Heart right ventricle (tissue), 16 donors: ENCODE measurements around the gene PTPRN2. TPM values are rescaled to one million over a fixed set of nuclear protein-coding genes. Genes with fewer than 3 reads are reported as not detected.

Source experiments
- ATAC-seq, 8 donors: fragments of 200-7000 bp; cut with Tn5 transposase; one replicate each; pipeline ENCODE4 v1.9.1; 2020; ENCODE audit warnings: mild to moderate bottlenecking in 8 of 8, moderate library complexity in 8 of 8, moderate number of reproducible peaks in 1 of 8
- DNase-seq, 2 donors: peaks; one replicate each; pipeline ENCODE4 v3.0.0-alpha.2; 2020
- H3K27ac ChIP-seq, 10 donors: fragments of 200-600 bp; sonication (generic) in 2 of 10; one replicate each; pipeline versions ENCODE4 v1.5.0 to v1.8.0; 2020 to 2022; ENCODE audit warnings: mild to moderate bottlenecking in 3 of 10
- H3K27me3 ChIP-seq, 7 donors: fragments of 200-600 bp; one replicate each; pipeline ENCODE4 v1.8.0; 2021 to 2022; ENCODE audit warnings: mild to moderate bottlenecking in 2 of 7
- H3K36me3 ChIP-seq, 9 donors: fragments of 200-600 bp; sonication (generic) in 1 of 9; one replicate each; pipeline versions ENCODE4 v1.5.0 to v1.8.0; 2020 to 2022; ENCODE audit warnings: mild to moderate bottlenecking in 2 of 9
- H3K4me1 ChIP-seq, 9 donors: fragments of 200-600 bp; sonication (generic) in 1 of 9; one replicate each; pipeline versions ENCODE4 v1.5.0 to v1.8.0; 2020 to 2022; ENCODE audit warnings: mild to moderate bottlenecking in 4 of 9
- H3K4me3 ChIP-seq, 10 donors: fragments of 200-600 bp; sonication (generic) in 2 of 10; one replicate each; pipeline versions ENCODE4 v1.5.0 to v1.8.0; 2020 to 2022; ENCODE audit warnings: mild to moderate bottlenecking in 7 of 10, moderate library complexity in 2 of 10
- H3K9me3 ChIP-seq, 11 donors: fragments of 200-600 bp in 10 of 11; sonication (generic) in 2 of 11; one replicate each; pipeline versions ENCODE4 v1.5.0 to v1.8.0; 2013 to 2022; ENCODE audit warnings: mild to moderate bottlenecking in 2 of 11, control low read depth in 1 of 11, moderate library complexity in 1 of 11
- CTCF ChIP-seq, 9 donors: fragments of 200-600 bp; sonication (generic) in 2 of 9; IDR thresholded peaks; one replicate each; pipeline versions ENCODE4 v1.5.0 to v1.8.0; 2021 to 2022; ENCODE audit warnings: antibody characterized with exemption in 9 of 9, mild to moderate bottlenecking in 5 of 9, moderate library complexity in 1 of 9
- WGBS, 2 donors: extraction: QIAGEN DNeasy Blood & Tissue Kit; methylation state at CpG; one replicate each; pipeline ENCODE4 v1.1.7; 2013; ENCODE audit warnings: inconsistent platforms in 1 of 2; 5-methylcytosine and 5-hydroxymethylcytosine counted together
- intact Hi-C, 10 donors: fragments of 100-400 bp; cut with DNase I; formaldehyde crosslinking; loops; one replicate each; pipeline versions ENCODE4 v1.11.1 to v1.14.2; 2022
- polyA plus RNA-seq, 2 donors: library from polyadenylated mRNA; stranded (reverse); fragments of 200-250 nt; gene quantifications; one replicate each; pipeline ENCODE4 v1.2.3, GENCODE V29; 2013
- total RNA-seq, 10 donors: library from RNA; stranded (reverse); fragmentation: NEBNext Ultra II Directional in 3 of 10; extraction: Animal tissue kit (Norgen Biotek cat#: 25700) in 3 of 10; gene quantifications; one replicate each; pipeline versions ENCODE4 v1.2.1 to v1.2.4, GENCODE V29; 2021 to 2023
- donor health status: Arrhythmogenic right ventricular cardiomyopathy.
- donor health status: ischemic (EF 13 %, LVEDD 7.1; RV severe dilation, severe dysfunction).
- donor health status: healthy with polysubstance abuse.
- donor health status: DM: no; HTN: yes; CAD: no.
- donor health status: DM: no; HTN: no; CAD: no.
- donor health status: ischemic (EF 25% LVEDD 6.9; RV normal size, moderate dysfunction).
- donor health status: ischemic (EF 25% LVEDD 5.7; RV mildly dilated, moderate dysfunction).
- donor health status: healthy.
- donor health status: DM: yes; HTN: yes; CAD: no.
- donor health status: Ischemic cardiomyopathy.
- donor health status: ischemic (EF 35%, LVEDD 5.7; RV mildly dilated, moderate dysfunction).
- donor health status: nonischemic (EF 11% LVEDD 7.7; RV severe dilation, severe dysfunction).
- donor health status: DM: yes; HTN: yes; CAD: no.
- donor health status: PGD.
- donor health status: ischemic (EF 29% LVEDD 5.4; RV normal size, mild dysfunction).
- donor health status: nonischemic (EF 23%, LVEDD 6.1; RV moderate dilation, normal function).

Gene PTPRN2
- total and polyA plus RNA-seq, 12 donors = 0.82 to 1.8 (median 1.3) TPM

- H3K27ac ChIP-seq = no peak overlapping the region
- no peak overlapping the region for H3K4me3 ChIP-seq
- TF ChIP-seq CTCF (IDR thresholded peaks at IDR 0.05) = no peak
- no peaks in the 10 kb centered on the region for H3K9me3 ChIP-seq
- intact Hi-C loops = no loop called here
- ATAC-seq (no peak), DNase-seq (no peak)
- H3K4me1 ChIP-seq = no peaks in the 10 kb centered on the region
- peaks cover 0 to 21% (median 0%) of the 10 kb centered on the region in 7 donors for H3K27me3 ChIP-seq
- no peaks in the 10 kb centered on the region for H3K36me3 ChIP-seq
- 87 to 89% methylated on average over 1 of the region's 1 CpG for WGBS, 2 donors
Observed at GRCh38 chr7:157822688-157823031, 765.0 kb downstream of the PTPRN2 start.

DNA sequence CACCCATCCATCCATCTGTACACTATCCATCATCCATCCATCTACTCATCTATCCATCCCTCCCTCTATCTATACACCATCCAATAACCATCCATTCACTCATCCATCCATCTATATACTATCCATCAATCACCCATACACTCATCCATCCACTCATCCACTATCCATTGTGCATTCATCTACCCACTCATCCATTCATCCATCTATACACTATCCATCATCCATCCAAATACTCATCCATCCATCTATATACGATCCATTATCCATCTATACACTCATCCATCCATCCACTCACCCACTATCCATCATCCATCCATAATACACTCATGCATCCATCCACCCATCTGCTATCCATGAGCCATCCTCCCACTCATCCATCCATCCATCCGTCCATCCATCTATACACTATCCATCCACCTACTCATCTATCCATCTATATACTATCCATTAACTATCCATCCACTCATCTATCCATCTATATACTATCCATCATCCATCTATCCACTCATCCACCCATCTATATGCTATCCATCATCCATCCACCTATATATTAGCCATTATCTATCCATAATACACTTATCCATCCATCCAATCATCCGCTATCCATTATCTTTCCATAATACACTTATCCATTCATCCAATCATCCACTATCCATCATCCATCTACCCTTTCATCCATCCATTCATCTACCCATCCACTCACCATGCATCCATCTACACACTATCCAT lies 765.5 kb downstream of the PTPRN2 start:
- 77 to 90% methylated on average over 3 of the region's 3 CpGs for WGBS, 2 donors
- H3K9me3 ChIP-seq = no peaks in the 10 kb centered on the region
- no peaks in the 10 kb centered on the region for H3K4me1 ChIP-seq
- TF ChIP-seq CTCF (IDR thresholded peaks at IDR 0.05) = no peak
- H3K4me3 ChIP-seq = no peak overlapping the region
- H3K27ac ChIP-seq = no peak overlapping the region
- no peak for ATAC-seq
- intact Hi-C loops = no loop called here
- peaks cover 0 to 21% (median 0%) of the 10 kb centered on the region in 7 donors for H3K27me3 ChIP-seq
- H3K36me3 ChIP-seq = no peaks in the 10 kb centered on the region
- DNase-seq = no peak

DNA sequence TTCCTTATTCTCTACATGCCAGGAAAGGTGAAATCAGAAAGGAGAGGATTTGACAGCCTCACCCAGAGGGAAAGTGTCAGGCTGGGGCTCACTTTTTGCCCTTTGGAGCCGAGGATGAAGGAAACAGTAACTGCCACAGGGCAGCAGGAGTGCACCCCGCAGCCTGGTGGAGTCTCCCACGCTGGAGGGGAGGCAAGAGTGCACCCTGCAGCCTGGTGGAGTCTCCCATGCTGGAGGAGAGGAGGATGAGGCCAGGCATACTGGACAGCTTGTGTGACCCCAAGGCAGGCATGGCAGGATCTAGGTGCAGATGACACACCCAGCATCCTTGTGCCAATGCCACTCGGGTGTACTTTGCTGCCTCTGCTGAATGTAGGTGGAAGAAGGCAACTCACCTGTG lies 766.8 kb downstream of the PTPRN2 start:
- Histone ChIP-seq H3K9me3 (no peaks in the 10 kb centered on the region), H3K27me3 (peaks cover 0 to 21% (median 0%) of the 10 kb centered on the region in 7 donors), H3K36me3 (no peaks in the 10 kb centered on the region), H3K4me1 (no peaks in the 10 kb centered on the region), H3K27ac (no peak overlapping the region), H3K4me3 (no peak overlapping the region)
- DNase-seq (no peak), ATAC-seq (no peak)
- intact Hi-C loops = no loop called here
- no peak for TF ChIP-seq CTCF (IDR thresholded peaks at IDR 0.05)
- 77 to 83% methylated on average over 4 of the region's 4 CpGs for WGBS, 2 donors

DNA sequence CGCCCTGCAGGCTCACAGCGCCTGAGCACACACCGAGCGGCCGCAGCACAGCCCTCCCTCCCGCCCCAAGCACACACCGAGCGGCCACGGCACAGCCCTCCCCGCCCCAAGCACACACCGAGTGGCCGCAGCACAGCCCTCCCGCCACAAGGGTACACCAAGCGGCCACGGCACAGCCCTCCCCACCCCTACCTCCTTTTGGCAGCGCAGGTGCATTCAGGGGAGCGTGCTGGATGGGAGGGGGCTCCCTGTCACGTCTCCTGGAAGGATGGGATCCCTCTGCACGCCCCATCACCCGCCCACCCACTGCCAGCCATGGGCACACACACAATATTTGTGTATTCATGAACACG lies 768.2 kb downstream of the PTPRN2 start:
- 78 to 89% methylated on average over 18 to 21 of the region's 21 CpGs for WGBS, 2 donors
- Histone ChIP-seq H3K4me3 (no peak overlapping the region), H3K27me3 (peaks cover 0 to 18% (median 0%) of the 10 kb centered on the region in 7 donors), H3K36me3 (no peaks in the 10 kb centered on the region), H3K4me1 (no peaks in the 10 kb centered on the region), H3K27ac (no peak overlapping the region), H3K9me3 (no peaks in the 10 kb centered on the region)
- DNase-seq (no peak), ATAC-seq (no peak)
- intact Hi-C loops = no loop called here
- TF ChIP-seq CTCF (IDR thresholded peaks at IDR 0.05) = no peak
